DMS114 treated with DMSO at 0.1 percent for 48 hours (cell line): ENCODE measurements around the gene HK3.

ENCODE experiments used
- DNase-seq: peaks from one replicate; lab custom pipeline; 2025; ENCODE audit not compliant: unreplicated experiment; lab: John Stamatoyannopoulos, UW

The HK3 gene

GRCh38 chr5:176899296-176899891, at the start of gene HK3:
HK3 (minus strand) TSS chr5:176899346; CDS start chr5:176896159, 3,187 bp downstream.
- DNase-seq = no peak

- DNase-seq = no peak
These were observed 49.3 kb upstream of the HK3 start for GRCh38 chr5:176948458-176948857.

- DNase-seq = no peak
These were observed 48.7 kb upstream of the HK3 start for GRCh38 chr5:176947847-176948246.

GRCh38 chr5:176944268-176944667, 45.1 kb upstream of the HK3 start:
- DNase-seq = no peak

- no peak for DNase-seq
These were observed 44.7 kb upstream of the HK3 start for GRCh38 chr5:176943816-176944215.

- no peak for DNase-seq
These were observed 42.8 kb upstream of the HK3 start for GRCh38 chr5:176941951-176942350.

DNA sequence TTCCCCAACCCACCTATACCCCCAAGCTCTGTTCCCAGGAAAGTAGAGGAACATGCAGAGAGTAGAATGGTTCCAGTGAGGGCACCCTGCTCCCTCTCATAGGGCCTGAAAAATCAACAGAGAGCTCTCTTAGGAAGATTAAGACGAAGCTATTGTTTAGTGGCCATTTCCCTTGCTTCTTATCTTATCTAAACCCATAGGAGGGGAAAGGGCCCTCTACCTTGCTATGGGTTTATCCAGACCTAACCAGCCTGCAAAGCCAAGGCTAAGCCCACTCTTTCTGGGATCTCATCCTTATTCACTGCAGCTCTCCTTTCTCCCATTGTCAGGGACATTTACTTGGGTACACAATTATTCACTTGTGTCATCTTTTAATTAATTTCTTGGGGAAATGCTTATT, 39.3 kb upstream of the HK3 start:
- DNase-seq = no peak

GRCh38 chr5:176935017-176935416, 35.9 kb upstream of the HK3 start:
- DNase-seq = no peak

DNA sequence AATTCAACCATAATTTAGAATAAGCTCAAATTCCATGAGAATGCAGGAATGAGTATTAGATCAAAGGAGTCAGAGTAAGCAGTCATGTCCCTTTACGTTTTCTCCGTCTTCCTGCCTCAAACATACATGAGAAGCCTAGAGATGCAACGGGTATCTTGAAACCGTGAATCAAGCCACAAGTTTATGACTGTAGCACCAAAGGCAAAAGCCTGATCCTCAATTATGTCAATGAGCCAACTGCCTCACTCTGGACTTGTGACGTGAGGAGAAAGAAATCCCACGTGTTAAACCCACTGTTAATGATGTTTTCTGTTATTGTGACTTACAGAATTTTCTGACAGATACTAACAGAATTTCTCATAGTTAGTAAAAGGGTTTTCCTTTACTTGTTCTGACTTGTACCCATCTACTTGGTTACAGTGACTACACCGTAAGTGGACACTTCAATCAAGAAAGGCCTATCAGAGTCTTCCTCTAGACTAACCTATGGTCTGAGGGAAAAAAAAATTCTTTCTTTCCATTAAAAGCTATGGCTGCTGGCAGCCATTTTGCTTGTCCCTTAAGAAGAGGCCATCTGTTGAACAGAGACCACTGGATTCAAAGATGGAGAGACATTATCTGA, 35.3 kb upstream of the HK3 start:
- no peak for DNase-seq

DNA sequence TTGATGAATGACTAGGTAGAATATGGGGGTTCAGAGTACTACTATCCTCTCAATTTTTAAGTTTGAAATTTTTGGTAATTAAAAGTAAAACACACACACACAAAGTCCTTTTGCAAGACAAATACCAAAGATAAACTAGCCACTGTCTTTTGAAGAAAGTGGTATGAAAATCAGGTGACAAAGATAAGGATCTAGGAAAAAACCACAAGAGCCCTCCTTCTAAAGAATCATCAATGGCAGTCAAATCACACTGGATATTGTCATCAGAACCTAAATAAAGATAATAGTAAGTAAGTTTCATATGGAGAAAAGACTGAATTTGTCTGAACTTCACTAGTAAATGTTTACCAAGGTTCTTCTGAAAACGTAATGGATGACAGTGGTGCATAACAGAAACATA, 30.5 kb upstream of the HK3 start:
- DNase-seq = no peak

- no peak for DNase-seq
These were observed 28.4 kb upstream of the HK3 start for GRCh38 chr5:176927562-176927961.

DNA sequence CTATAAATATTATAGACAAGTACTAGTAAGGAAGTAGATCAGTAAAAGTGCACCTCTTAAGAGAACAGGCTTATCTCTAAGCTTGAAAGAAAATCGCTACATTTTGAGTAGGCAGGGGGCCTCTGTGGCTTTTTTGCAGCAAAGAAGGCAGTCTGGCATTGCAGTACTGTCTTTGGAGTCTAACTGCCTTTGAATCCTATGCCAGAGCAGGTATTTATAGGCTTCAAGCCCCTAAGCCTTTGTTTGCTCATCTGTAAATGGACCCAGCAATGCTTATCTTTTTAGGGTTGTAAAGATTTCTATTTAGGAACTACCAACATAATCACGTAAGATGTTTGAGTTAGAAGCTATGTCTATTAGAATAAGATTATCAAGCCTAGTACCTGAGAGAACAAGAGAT, 23.7 kb upstream of the HK3 start:
- DNase-seq = no peak

- DNase-seq = no peak
These were observed 22.6 kb upstream of the HK3 start for GRCh38 chr5:176921714-176922113.

GRCh38 chr5:176918613-176919012, 19.5 kb upstream of the HK3 start:
- DNase-seq = no peak

DNA sequence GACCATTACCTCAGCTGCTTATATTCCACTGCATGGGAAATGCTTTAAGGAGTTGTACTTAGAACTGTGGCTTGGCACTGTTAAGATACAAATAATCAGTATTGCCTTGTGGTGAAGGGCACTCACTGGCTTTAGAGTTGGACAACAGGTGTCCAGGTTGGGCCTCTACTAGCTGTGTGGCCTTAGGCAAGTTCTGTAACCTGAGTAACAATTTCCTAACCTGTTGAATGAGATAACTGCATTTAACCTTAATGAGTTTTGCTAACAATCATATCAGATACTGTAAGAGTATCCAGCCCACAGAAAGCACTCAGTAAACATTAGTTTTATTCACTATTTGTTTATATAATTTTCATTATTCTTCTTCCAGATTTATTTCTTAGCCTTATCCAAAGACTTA, 17.2 kb upstream of the HK3 start:
- no peak for DNase-seq

DNA sequence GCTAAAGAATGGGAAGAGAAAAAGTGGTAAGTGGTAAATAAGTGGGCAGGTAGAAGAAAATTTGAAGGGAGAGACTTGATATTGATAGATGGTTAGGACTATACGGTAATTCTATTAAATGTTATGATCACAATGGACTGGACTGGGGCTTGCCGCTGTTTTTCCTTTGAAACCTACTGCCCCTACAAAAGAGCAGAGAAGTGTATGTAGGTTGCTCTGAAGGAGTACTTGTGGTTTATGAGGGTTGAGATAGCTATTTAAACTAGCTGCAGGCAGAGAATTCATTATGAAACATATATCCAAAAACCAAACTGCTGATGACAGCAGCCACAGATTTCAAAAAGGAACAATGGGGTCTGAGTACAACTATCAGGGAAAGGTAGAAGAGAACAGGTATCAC, 16.8 kb upstream of the HK3 start:
- no peak for DNase-seq

DNA sequence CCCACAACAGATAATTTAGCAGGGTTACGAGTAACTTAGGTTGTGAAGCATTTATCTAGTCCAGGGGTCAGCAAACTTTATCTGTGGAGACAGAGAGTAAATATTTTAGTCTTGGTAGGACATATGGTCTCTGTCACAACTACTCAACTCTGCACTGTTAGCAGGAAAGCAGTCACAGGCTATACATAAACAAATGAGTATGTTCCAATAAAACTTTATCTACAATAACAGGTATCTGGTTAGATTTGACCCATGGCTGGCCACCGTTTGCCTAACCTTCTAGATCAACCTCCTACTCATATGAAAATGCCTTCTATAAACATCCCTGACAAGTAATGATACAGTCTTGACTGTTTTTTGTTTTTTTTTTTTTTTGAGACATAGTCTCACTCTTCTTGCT, 13.0 kb upstream of the HK3 start:
- DNase-seq = no peak

GRCh38 chr5:176908675-176909368, 9.7 kb upstream of the HK3 start:
- DNase-seq = no peak

DNA sequence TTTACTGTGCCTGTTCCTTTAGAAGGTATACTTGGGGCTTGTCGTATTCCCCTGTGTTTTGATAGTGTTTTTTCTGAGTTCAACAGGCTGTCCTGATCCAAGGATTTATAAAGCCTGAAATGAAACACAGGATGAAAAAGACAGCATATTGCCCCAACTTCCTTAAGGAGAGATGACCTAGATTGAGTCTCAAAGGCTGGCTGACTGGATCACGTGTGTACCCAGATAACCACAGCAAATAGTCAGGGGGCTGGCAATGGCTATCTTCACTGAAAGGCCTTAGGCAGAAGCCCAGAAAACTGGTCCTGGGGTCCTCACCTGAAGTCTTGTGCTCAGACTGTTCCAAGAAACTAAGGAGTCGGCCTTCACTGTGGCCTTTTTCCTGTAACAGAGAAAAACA, 7.7 kb upstream of the HK3 start:
- no peak for DNase-seq

DNA sequence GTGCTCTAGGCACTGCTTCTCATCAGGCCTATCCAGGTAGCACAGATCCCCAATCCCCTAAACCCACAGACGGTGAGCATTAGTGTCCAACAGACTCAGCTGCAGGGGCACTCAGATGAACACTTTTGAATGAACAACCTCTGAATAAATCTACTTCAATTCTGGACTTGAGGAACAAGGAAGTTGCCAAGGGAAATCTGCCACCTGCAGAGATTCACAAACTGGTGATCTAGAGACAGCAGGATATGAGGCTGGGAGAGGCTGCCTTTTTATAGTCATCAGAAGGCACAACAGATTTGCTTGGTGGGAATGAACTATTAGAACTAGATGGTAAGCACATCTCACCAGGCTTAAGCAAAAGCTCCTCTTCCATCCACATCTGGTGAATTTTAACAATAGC, 7.0 kb upstream of the HK3 start:
- DNase-seq = no peak

DNA sequence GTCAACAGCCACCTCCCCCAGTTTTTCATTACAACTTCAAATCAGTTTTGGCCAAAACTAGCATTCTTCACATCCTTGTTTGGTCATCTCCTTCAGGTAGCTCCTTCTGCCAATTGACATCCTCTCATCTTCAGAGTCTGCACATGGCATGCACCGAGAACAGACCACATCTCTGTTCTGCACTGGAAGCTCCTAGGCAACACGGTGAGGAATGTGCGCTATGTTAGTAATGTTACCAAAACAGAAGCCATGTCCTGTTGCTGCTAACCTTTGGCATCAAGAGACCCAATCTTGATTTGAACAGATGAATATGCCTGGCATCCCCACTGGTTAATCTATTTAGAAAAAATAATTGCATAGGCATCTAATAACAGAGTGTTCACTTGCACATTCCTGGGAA, 5.1 kb upstream of the HK3 start:
- no peak for DNase-seq

- no peak for DNase-seq
These were observed 3.9 kb upstream of the HK3 start for GRCh38 chr5:176902911-176903664.
